Fibroblast of lung (primary cell): ENCODE data around the gene NBPF4. TPM values are rescaled to one million over a fixed set of nuclear protein-coding genes. Genes with fewer than 3 reads are reported as not detected.
"Not testable (repeated sequence)": the region's sequence is repeated elsewhere in the genome, so short reads cannot be mapped to it uniquely, and the experiment has no call there.

Experiments used
- DNase-seq, 2 donors: peaks; one replicate each; pipeline versions ENCODE4 v3.0.0 to v3.0.0-alpha.2; 2010; ENCODE audit warnings: low read depth in 2 of 2
- H2AFZ ChIP-seq: 2 replicates; pipeline ENCODE4 v1.5.1; 2012; ENCODE audit warnings: low read length, control low read depth, inconsistent platforms
- H3K27ac ChIP-seq: 2 replicates; pipeline ENCODE4 v1.5.1; 2011; ENCODE audit warnings: low read length, control low read depth; ENCODE audit not compliant: insufficient read depth
- H3K27me3 ChIP-seq: 2 replicates; pipeline ENCODE4 v1.5.1; 2011; ENCODE audit warnings: mild to moderate bottlenecking, low read length; ENCODE audit not compliant: control insufficient read depth, insufficient read depth
- H3K36me3 ChIP-seq: 2 replicates; pipeline ENCODE4 v1.5.1; 2011; ENCODE audit warnings: low read length; ENCODE audit not compliant: control insufficient read depth, insufficient read depth
- H3K4me1 ChIP-seq: 2 replicates; pipeline ENCODE4 v1.5.1; 2011; ENCODE audit warnings: low read length; ENCODE audit not compliant: control insufficient read depth, insufficient read depth; ENCODE audit errors: extremely low read depth
- H3K4me2 ChIP-seq: 2 replicates; pipeline ENCODE4 v1.5.1; 2011; ENCODE audit warnings: low read length, control low read depth; ENCODE audit not compliant: insufficient read depth; ENCODE audit errors: extremely low read depth
- H3K4me3 ChIP-seq, 4 experiments: fragments of 200-600 bp in 1 of 4; sonication (generic) in 1 of 4; replicated peaks in 1 of 4; 2 replicates each; pipeline ENCODE4 v1.5.1; 2011 to 2016; ENCODE audit warnings: low read length in 4 of 4, low read depth in 3 of 4, mild to moderate bottlenecking in 3 of 4, control low read depth in 2 of 4, inconsistent platforms in 1 of 4, mixed read lengths in 1 of 4; ENCODE audit not compliant: insufficient read depth in 1 of 4; ENCODE audit errors: control extremely low read depth in 1 of 4
- H3K79me2 ChIP-seq: 2 replicates; pipeline ENCODE4 v1.5.1; 2012; ENCODE audit warnings: mild to moderate bottlenecking, low read length, inconsistent platforms; ENCODE audit not compliant: control insufficient read depth, insufficient read depth
- H3K9ac ChIP-seq: 2 replicates; pipeline ENCODE4 v1.5.1; 2011; ENCODE audit warnings: mild to moderate bottlenecking, low read length, control low read depth; ENCODE audit not compliant: insufficient read depth
- H3K9me3 ChIP-seq: 2 replicates; pipeline ENCODE4 v1.5.1; 2012; ENCODE audit warnings: low read depth, low read length; ENCODE audit not compliant: control insufficient read depth, insufficient read depth
- H4K20me1 ChIP-seq: 2 replicates; pipeline ENCODE4 v1.5.1; 2011; ENCODE audit warnings: low read length; ENCODE audit not compliant: control insufficient read depth, insufficient read depth; ENCODE audit errors: extremely low read depth
- polyA plus RNA-seq, 2 donors: library from polyadenylated mRNA; depleted of rRNA in 1 of 2; stranded (reverse) in 1 of 2; unstranded in 1 of 2; fragments of >200 nt; gene quantifications; 2 replicates each; pipeline ENCODE4 v1.2.1, GENCODE V29; 2011 to 2012; ENCODE audit warnings: missing spikeins in 1 of 2
- total RNA-seq: library from RNA; depleted of rRNA; stranded (reverse); fragments of >200 nt; gene quantifications from 2 replicates; pipeline ENCODE4 v1.2.1, GENCODE V29; 2014

The NBPF4 gene
- total and polyA plus RNA-seq, 2 donors (not counting 1 experiment from before 2014, with no cell fraction given) = not detected

DNA sequence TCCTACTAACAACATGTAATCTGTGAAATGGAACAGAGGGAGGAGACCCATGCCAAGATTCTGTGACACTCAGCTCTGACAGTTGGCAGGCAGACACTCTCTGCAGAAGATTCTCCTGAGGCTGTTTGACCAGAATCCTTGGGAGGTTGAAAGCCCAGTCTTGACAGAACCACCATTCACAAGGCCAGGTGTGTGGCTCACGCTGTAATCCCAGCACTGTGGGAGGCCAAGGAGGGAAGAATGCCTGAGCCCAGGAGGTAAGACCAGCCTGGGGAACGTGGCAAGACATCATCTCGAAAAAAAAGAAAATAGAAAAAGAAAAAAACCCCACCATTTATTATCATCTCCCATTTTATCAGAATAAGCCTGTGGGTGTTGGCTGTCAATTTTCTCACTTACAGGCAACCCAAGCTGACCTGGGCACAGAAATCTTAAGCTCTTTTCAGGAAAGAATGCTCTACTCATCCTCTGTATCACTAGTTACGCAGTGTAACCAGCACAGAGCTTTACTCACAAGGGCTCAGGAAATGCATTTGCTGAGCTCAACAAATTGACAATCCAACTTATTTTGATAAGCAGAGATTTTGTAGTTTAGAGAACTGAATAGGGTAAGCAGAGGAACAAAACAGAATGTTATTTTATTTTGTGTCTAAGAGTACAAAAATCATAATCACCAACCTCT, 16.8 kb upstream of the NBPF4 start:
- not testable (repeated sequence) for H3K79me2 ChIP-seq, H3K4me2 ChIP-seq, H4K20me1 ChIP-seq, H3K27ac ChIP-seq, DNase-seq, H3K9me3 ChIP-seq, H2AFZ ChIP-seq, H3K9ac ChIP-seq, H3K4me1 ChIP-seq, H3K36me3 ChIP-seq, H3K27me3 ChIP-seq, H3K4me3 ChIP-seq

DNA sequence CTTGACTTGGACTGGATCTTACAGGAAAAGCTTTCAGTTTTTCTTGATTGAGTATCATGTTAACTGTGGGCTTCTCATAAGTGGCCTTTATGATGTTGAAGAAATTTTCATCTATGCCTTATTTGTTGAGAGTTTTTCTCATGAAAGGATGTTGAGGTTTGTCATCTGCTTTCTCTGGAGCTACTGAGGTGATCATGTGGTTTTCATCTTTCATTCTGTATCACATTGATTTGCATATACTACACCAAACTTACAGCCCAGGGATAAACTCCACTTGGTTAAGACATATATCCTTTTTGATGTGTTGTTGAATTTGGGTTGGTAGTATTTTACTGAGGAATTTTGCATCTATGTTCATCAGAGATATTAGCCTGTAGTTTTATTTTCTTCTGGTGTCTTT, 11.6 kb upstream of the NBPF4 start:
- not testable (repeated sequence) for H3K4me2 ChIP-seq, H3K4me1 ChIP-seq, H3K36me3 ChIP-seq, H3K79me2 ChIP-seq, DNase-seq, H3K27me3 ChIP-seq, H3K4me3 ChIP-seq, H4K20me1 ChIP-seq, H3K9me3 ChIP-seq, H2AFZ ChIP-seq, H3K9ac ChIP-seq, H3K27ac ChIP-seq

DNA sequence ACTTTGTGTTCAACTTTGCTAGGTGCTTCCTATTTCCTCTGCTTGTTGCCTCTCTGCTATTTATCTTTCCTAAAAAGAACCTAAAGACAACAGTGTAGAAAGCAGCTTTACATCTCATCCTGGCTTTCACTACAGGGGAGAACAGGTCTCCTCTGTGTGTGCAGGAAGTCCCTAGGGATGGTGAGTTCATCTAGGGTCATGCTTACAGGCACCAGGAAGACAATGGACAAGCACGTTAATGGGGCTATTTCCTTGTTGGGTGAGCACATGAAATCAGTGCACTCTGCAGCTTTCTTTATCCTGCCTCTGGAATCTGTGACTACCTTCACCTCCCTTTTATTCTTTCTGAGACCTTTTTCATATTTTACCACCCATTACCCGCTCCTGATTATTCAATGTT, 4.5 kb downstream of the NBPF4 start:
- not testable (repeated sequence) for H3K4me2 ChIP-seq, H3K27ac ChIP-seq, H3K4me1 ChIP-seq, H3K79me2 ChIP-seq, H3K4me3 ChIP-seq, H2AFZ ChIP-seq, H4K20me1 ChIP-seq, H3K27me3 ChIP-seq, DNase-seq, H3K9me3 ChIP-seq, H3K36me3 ChIP-seq, H3K9ac ChIP-seq

DNA sequence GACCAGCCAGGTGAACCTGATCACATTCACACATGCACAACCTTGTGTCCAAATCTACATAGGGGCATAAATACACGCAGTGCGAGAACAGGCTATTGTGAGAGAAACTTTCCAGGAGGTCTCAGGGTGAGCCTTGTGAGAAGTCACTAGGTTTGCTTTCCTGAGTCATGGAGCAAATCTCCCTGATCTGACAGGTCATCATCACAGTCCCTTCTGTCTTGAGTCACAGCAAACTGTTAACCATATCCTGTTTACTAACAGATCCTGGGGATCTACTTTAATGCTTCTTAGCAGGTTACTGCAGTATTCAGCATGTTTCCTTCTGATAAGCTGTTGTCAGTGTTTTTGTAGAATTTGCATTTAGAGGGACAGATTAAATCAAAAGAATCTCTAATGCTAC, 8.6 kb downstream of the NBPF4 start:
- not testable (repeated sequence) for H3K4me2 ChIP-seq, H3K9ac ChIP-seq, H3K27ac ChIP-seq, DNase-seq, H3K4me3 ChIP-seq, H4K20me1 ChIP-seq, H3K79me2 ChIP-seq, H3K9me3 ChIP-seq, H2AFZ ChIP-seq, H3K4me1 ChIP-seq, H3K36me3 ChIP-seq, H3K27me3 ChIP-seq

DNA sequence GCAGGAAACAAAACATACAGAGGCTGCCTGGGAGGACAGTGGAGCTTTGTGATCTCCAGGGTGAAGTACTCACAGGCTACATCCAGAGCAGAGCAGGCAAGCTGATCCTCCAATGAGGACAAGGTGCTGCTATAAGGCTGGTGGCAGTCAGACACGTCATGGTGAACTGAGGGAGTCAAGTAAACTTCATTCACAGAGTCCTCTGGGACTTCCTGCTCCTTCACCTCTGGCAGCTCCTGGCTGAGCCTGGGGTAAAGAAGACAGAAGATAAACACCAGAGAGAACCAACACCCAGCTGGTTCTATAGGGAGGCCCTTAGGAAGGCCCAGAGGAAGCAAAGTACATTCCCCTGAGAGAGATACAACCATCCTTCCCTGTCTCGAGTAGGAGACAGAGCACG, 11.7 kb downstream of the NBPF4 start:
- not testable (repeated sequence) for H3K27ac ChIP-seq, H4K20me1 ChIP-seq, DNase-seq, H2AFZ ChIP-seq, H3K9me3 ChIP-seq, H3K4me2 ChIP-seq, H3K4me1 ChIP-seq, H3K9ac ChIP-seq, H3K79me2 ChIP-seq, H3K36me3 ChIP-seq, H3K27me3 ChIP-seq, H3K4me3 ChIP-seq

DNA sequence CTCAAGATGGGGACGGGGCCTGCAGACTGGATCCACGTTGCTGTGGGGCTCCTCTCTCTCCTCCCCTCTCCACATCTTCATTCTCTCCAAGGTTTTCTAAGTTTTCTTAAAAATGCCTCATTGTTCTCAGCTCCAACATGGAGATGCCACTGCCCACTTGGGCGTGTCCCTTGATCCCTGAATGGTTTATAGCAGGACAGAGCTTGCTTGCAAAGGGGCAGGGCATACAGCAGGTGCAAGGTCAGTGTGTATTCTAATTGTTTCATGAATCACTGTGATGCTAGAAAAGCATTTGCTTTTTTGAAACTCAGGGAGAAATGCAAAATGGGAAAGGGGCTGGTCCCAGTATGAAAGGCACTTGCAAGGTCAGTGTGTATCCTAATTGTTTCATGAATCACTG, 13.9 kb downstream of the NBPF4 start:
- not testable (repeated sequence) for H3K9me3 ChIP-seq, H3K4me1 ChIP-seq, DNase-seq, H3K4me3 ChIP-seq, H3K4me2 ChIP-seq, H3K27ac ChIP-seq, H3K79me2 ChIP-seq, H3K9ac ChIP-seq, H4K20me1 ChIP-seq, H3K36me3 ChIP-seq, H3K27me3 ChIP-seq, H2AFZ ChIP-seq

DNA sequence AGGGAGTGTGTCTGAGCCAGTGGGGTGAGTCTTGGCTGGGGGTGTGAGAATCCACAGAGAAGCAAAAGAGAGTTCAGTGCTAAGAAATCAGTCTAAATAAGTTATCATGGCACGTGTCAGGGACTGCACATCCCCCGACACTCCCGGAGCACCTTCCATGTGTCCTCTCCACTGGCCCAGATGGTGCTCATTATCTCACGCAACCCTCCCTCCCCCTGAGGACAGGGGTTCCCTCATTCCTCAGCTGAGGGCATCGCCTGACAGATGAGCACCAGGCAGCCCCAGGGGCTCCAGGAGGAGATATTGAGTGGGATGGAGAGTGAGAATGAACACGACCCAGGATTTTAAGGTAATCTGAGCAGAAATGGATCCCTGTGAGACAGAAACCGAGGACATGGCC, 16.1 kb downstream of the NBPF4 start:
- H3K4me3 ChIP-seq, H4K20me1 ChIP-seq, H3K4me2 ChIP-seq, H3K9ac ChIP-seq, H2AFZ ChIP-seq, H3K79me2 ChIP-seq, H3K36me3 ChIP-seq, DNase-seq, H3K27me3 ChIP-seq, H3K27ac ChIP-seq, H3K9me3 ChIP-seq, H3K4me1 ChIP-seq: not testable (repeated sequence)
